Lower lobe of right lung (tissue), 2 donors: Measurements from ENCODE around the gene PDAP1. TPM values are rescaled to one million over a fixed set of nuclear protein-coding genes. Genes with fewer than 3 reads are reported as not detected.

Experiments used
- ATAC-seq, 2 donors: fragments of 200-7000 bp; cut with Tn5 transposase; one replicate each; pipeline ENCODE4 v1.9.1; 2020 to 2022; ENCODE audit warnings: mild to moderate bottlenecking in 2 of 2, moderate library complexity in 2 of 2
- DNase-seq: peaks from one replicate; pipeline ENCODE4 v3.0.0-alpha.2; 2020
- H3K27ac ChIP-seq: fragments of 200-600 bp; one replicate; pipeline ENCODE4 v1.8.0; 2022
- H3K27me3 ChIP-seq: fragments of 200-600 bp; one replicate; pipeline ENCODE4 v1.8.0; 2022; ENCODE audit warnings: low read depth
- H3K36me3 ChIP-seq: fragments of 200-600 bp; one replicate; pipeline ENCODE4 v1.8.0; 2022; ENCODE audit warnings: mild to moderate bottlenecking
- H3K4me1 ChIP-seq: fragments of 200-600 bp; one replicate; pipeline ENCODE4 v1.8.0; 2022
- H3K4me3 ChIP-seq: fragments of 200-600 bp; one replicate; pipeline ENCODE4 v1.8.0; 2022; ENCODE audit warnings: mild to moderate bottlenecking
- H3K9me3 ChIP-seq: fragments of 200-600 bp; one replicate; pipeline ENCODE4 v1.8.0; 2022
- intact Hi-C: fragments of 100-400 bp; cut with DNase I; formaldehyde crosslinking; loops from one replicate; pipeline ENCODE4 v1.11.0; 2022
- total RNA-seq: library from RNA; stranded (reverse); fragmentation: NEBNext Ultra II Directional; extraction: Animal tissue kit (Norgen Biotek cat#: 25700); gene quantifications from one replicate; pipeline ENCODE4 v1.2.1, GENCODE V29; 2021
- TF ChIP-seq, protein P1 (sequence below): fragments of 200-600 bp; IDR thresholded peaks from one replicate; pipeline ENCODE4 v1.8.0; 2022; ENCODE audit warnings: antibody characterized with exemption, mild to moderate bottlenecking
- donor health status: DM: no; HTN: yes; CAD: no; lungs with severe emphysema.

PDAP1 gene
- total RNA-seq, 1 donor from 2014 or later: 61.6 TPM

DNA sequence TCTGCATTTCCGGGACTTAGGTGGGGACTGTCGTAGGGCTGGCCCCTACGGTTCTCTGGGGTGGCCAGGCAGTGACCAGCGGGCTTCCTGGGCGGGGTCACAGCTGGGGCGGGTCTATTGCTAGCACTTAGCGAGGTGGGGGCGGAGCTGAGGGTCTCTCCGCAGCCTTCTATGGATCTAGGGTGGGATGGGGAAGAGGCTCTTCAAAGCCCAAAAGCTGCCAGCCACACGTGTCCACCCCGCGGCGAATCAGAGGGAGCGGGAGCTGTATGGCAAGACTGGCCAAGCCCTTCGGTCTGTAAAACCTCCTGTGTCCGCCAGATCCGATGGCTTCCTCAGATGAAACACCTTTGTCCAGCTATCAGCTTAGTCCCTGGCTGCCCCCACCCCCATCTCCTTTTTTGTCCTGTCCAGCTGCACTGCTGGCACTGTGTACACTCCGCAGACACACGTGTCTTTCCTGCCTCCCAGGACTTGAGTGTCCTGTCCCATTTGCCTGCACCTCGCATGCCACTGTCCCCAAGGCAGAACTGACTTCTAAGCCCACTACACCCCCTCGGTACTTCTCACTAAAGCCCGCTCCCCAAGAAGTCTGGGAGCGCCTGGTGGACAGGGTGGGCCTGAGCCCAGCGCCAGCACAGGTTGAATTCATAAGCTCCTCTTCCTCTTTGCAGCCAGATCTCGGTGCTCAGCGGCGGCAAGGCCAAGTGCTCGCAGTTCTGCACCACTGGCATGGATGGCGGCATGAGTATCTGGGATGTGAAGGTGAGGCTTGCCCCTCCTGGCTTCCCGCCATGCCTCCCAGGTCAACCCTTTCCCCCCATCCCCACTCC, 14.8 kb downstream of the PDAP1 start:
- peaks cover 22% of the 10 kb centered on the region for H3K4me1 ChIP-seq
- no peaks in the 10 kb centered on the region for H3K27me3 ChIP-seq
- peak overlapping the region; percentile 61 for H3K4me3 ChIP-seq
- ATAC-seq (peak; percentile 44 to 58), DNase-seq (no peak)
- TF ChIP-seq, protein P1, sequence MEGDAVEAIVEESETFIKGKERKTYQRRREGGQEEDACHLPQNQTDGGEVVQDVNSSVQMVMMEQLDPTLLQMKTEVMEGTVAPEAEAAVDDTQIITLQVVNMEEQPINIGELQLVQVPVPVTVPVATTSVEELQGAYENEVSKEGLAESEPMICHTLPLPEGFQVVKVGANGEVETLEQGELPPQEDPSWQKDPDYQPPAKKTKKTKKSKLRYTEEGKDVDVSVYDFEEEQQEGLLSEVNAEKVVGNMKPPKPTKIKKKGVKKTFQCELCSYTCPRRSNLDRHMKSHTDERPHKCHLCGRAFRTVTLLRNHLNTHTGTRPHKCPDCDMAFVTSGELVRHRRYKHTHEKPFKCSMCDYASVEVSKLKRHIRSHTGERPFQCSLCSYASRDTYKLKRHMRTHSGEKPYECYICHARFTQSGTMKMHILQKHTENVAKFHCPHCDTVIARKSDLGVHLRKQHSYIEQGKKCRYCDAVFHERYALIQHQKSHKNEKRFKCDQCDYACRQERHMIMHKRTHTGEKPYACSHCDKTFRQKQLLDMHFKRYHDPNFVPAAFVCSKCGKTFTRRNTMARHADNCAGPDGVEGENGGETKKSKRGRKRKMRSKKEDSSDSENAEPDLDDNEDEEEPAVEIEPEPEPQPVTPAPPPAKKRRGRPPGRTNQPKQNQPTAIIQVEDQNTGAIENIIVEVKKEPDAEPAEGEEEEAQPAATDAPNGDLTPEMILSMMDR: no peak
- H3K9me3 ChIP-seq: no peaks in the 10 kb centered on the region
- H3K36me3 ChIP-seq: peaks cover 87% of the 10 kb centered on the region
- H3K27ac ChIP-seq: peak overlapping the region; percentile 71
- intact Hi-C loops: no loop called here

DNA sequence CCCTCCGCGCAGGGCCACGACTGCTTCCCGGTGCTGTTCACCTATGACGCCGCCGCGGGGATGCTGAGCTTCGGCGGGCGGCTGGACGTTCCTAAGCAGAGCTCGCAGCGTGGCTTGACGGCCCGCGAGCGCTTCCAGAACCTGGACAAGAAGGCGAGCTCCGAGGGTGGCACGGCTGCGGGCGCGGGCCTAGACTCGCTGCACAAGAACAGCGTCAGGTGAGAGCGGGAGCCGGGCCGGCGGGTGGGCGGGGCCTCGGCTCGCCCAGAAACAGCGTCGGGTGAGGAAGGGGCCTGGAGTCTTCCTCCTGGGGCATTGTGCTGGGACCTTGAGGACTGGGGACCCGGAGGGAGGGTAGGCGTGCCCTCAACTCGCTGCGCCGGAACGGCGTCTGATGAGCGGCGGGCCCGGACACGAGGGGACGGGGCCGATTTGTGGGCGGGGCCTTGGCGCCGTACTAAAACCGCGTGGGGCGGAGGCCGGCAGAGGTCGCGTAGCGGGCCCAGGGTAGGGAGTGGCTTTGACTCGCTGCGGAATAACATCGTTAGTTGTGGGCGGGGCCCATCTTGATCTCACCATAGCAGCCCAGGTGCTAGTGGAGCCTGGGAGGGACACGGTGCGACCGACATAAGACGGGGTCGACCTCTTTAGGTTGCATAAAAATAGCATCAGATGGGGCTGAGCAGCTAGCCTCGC, 15.6 kb downstream of the PDAP1 start:
- Histone ChIP-seq H3K4me1 (peaks cover 22% of the 10 kb centered on the region), H3K4me3 (peak overlapping the region; percentile 61), H3K9me3 (no peaks in the 10 kb centered on the region), H3K27ac (peak overlapping the region; percentile 71), H3K36me3 (peaks cover 87% of the 10 kb centered on the region), H3K27me3 (no peaks in the 10 kb centered on the region)
- TF ChIP-seq, protein P1: no peak
- DNase-seq (peak; percentile 88), ATAC-seq (peak; percentile 88 to 91)
- intact Hi-C loops: no loop called here

- peaks cover 87% of the 10 kb centered on the region for H3K36me3 ChIP-seq
- intact Hi-C loops: no loop called here
- H3K27ac ChIP-seq: peak overlapping the region; percentile 71
- H3K4me1 ChIP-seq: peaks cover 22% of the 10 kb centered on the region
- H3K9me3 ChIP-seq: no peaks in the 10 kb centered on the region
- TF ChIP-seq, protein P1: no peak
- DNase-seq: no peak
- no peak for ATAC-seq
- H3K27me3 ChIP-seq: no peaks in the 10 kb centered on the region
- H3K4me3 ChIP-seq: peak overlapping the region; percentile 61
These were observed 16.4 kb downstream of the PDAP1 start for GRCh38 chr7:99392046-99392445.

- Histone ChIP-seq H3K36me3 (peaks cover 89% of the 10 kb centered on the region), H3K27ac (no peak overlapping the region), H3K4me1 (peaks cover 28% of the 10 kb centered on the region), H3K4me3 (no peak overlapping the region), H3K9me3 (no peaks in the 10 kb centered on the region), H3K27me3 (no peaks in the 10 kb centered on the region)
- TF ChIP-seq, protein P1: no peak
- no peak for ATAC-seq
- intact Hi-C loops: no loop called here
- no peak for DNase-seq
These were observed 17.3 kb downstream of the PDAP1 start for GRCh38 chr7:99390941-99391602.

- ATAC-seq (no peak), DNase-seq (no peak)
- Histone ChIP-seq H3K4me3 (no peak overlapping the region), H3K9me3 (no peaks in the 10 kb centered on the region), H3K27ac (no peak overlapping the region), H3K27me3 (no peaks in the 10 kb centered on the region), H3K36me3 (peaks cover 84% of the 10 kb centered on the region), H3K4me1 (peaks cover 34% of the 10 kb centered on the region)
- TF ChIP-seq, protein P1: no peak
- intact Hi-C loops: no loop called here
These were observed 18.6 kb downstream of the PDAP1 start for GRCh38 chr7:99389772-99390171.
